ENCODE data around the gene ZNG1F.
"Not testable (repeated sequence)": the region's sequence is repeated elsewhere in the genome, so short reads cannot be mapped to it uniquely, and the experiment has no call there.

DNA sequence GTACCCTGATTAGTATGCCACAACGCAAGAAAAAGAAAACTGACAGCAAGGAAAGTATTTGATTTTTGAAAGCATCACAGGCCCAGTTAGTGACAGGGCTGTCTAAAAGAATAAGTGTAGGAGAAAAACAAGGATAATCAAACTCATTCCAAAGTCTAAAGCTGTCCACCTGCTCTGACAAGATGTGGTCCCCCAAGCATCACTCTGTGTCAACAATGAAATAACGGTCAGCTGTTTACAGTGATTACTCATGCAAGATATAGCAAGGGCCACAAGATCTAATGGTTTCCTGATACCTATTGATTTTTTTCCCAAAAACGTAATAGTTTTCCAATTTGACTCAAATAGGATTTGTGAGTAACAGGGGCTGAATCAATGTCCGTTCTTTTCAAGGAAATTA, 14.1 kb downstream of the ZNG1F start:
- not testable (repeated sequence) for TF ChIP-seq POLR2A (IDR thresholded peaks at IDR 0.05; ENCODE audit: low read length); GATA1 (IDR thresholded peaks at IDR 0.05; ENCODE audit: low read depth, low read length)

All from erythroblast (primary cell).